ENCODE data around the gene EDIL3. TPM values are rescaled to one million over a fixed set of nuclear protein-coding genes. Genes with fewer than 3 reads are reported as not detected.

Gene EDIL3
- total and polyA plus RNA-seq, 2 of the 13 experiments (the other 11 are each of a cell fraction or from before 2014, with no cell fraction given) = 0.01 TPM; not detected in 1

- no peak for ATAC-seq
- TF ChIP-seq ZNF879 (CRISPR knock-in tag; IDR thresholded peaks at IDR 0.05) (no peak), ZNF839 (CRISPR knock-in tag; IDR thresholded peaks at IDR 0.05; ENCODE audit: borderline replicate concordance) (no peak)
- Histone ChIP-seq H3K4me3 (replicated peaks in 1 of 3; ENCODE audit: insufficient read depth in 1 of 3, low read depth in 2 of 3, low read length in 3 of 3) (no peak overlapping the region), H3K4me1 (ENCODE audit: insufficient read depth, low read length) (no peaks in the 10 kb centered on the region), H3K27ac (ENCODE audit: extremely low read length, insufficient read depth, low read length) (no peak overlapping the region), H3K4me2 (ENCODE audit: low read depth, low read length) (no peak overlapping the region), H2AFZ (ENCODE audit: low read length) (no peak overlapping the region), H3K9me3 (ENCODE audit: low read length) (no peaks in the 10 kb centered on the region), H3K36me3 (replicated peaks in 1 of 2; ENCODE audit: control insufficient read depth in 1 of 2, insufficient read depth in 2 of 2, low read length in 2 of 2) (no peaks in the 10 kb centered on the region), H4K20me1 (ENCODE audit: insufficient read depth, low read length) (no peaks in the 10 kb centered on the region), H3K9ac (ENCODE audit: insufficient read depth, low read depth, low read length) (no peak overlapping the region), H3K79me2 (ENCODE audit: insufficient read depth, low read length) (no peaks in the 10 kb centered on the region), H3K27me3 (ENCODE audit: control insufficient read depth in 1 of 2, insufficient read depth in 2 of 2, low read length in 2 of 2) (no peaks in the 10 kb centered on the region)
- WGBS (ENCODE audit: low lambda C conversion rate) = 17% methylated on average over 3 of the region's 3 CpGs
- ChIA-PET CTCF (ENCODE audit: low intra/inter-chr PET ratio, low total read pairs) (no interaction called here), POLR2A (no interaction called here)
- intact Hi-C loops (cut with micrococcal nuclease; ENCODE audit: unreplicated experiment) (no loop called here), in situ Hi-C loops (cut with HindIII; ENCODE audit: extremely low pct_ligation_motif_present, low pct_unique_long_range_greater_than_20kb) (no loop called here)
- no peak for FAIRE-seq
- BruUV-seq (replicated peaks) = no TSS peak
- DNase-seq (ENCODE audit: low spot score) = no peak
These were observed 368.6 kb downstream of the EDIL3 start for GRCh38 chr5:84016085-84016484.

GRCh38 chr5:84014966-84015365, 369.7 kb downstream of the EDIL3 start:
- Histone ChIP-seq H3K27ac (ENCODE audit: extremely low read length, insufficient read depth, low read length) (no peak overlapping the region), H3K9me3 (ENCODE audit: low read length) (no peaks in the 10 kb centered on the region), H3K4me1 (ENCODE audit: insufficient read depth, low read length) (no peaks in the 10 kb centered on the region), H3K9ac (ENCODE audit: insufficient read depth, low read depth, low read length) (no peak overlapping the region), H3K4me2 (ENCODE audit: low read depth, low read length) (no peak overlapping the region), H2AFZ (ENCODE audit: low read length) (no peak overlapping the region), H3K27me3 (ENCODE audit: control insufficient read depth in 1 of 2, insufficient read depth in 2 of 2, low read length in 2 of 2) (no peaks in the 10 kb centered on the region), H3K36me3 (replicated peaks in 1 of 2; ENCODE audit: control insufficient read depth in 1 of 2, insufficient read depth in 2 of 2, low read length in 2 of 2) (no peaks in the 10 kb centered on the region), H3K4me3 (replicated peaks in 1 of 3; ENCODE audit: insufficient read depth in 1 of 3, low read depth in 2 of 3, low read length in 3 of 3) (no peak overlapping the region), H3K79me2 (ENCODE audit: insufficient read depth, low read length) (no peaks in the 10 kb centered on the region), H4K20me1 (ENCODE audit: insufficient read depth, low read length) (no peaks in the 10 kb centered on the region)
- DNase-seq (ENCODE audit: low spot score) (no peak), ATAC-seq (no peak), FAIRE-seq (no peak)
- no TSS peak for BruUV-seq (replicated peaks)
- ChIA-PET POLR2A (no interaction called here), CTCF (ENCODE audit: low intra/inter-chr PET ratio, low total read pairs) (no interaction called here)
- intact Hi-C loops (cut with micrococcal nuclease; ENCODE audit: unreplicated experiment) = no loop called here
- in situ Hi-C loops (cut with HindIII; ENCODE audit: extremely low pct_ligation_motif_present, low pct_unique_long_range_greater_than_20kb) = no loop called here
- TF ChIP-seq CTCF (CRISPR knock-in tag; IDR thresholded peaks at IDR 0.05) (no peak), REST (IDR thresholded peaks at IDR 0.05; ENCODE audit: borderline replicate concordance in 1 of 2, low read depth in 1 of 2, low read length in 2 of 2) (no peak), PCBP1 (IDR thresholded peaks at IDR 0.05; ENCODE audit: borderline replicate concordance, low read depth, low read length) (no peak), SMAD3 (CRISPR knock-in tag; IDR thresholded peaks at IDR 0.05) (no peak), FUBP1 (CRISPR knock-in tag; IDR thresholded peaks at IDR 0.05; ENCODE audit: borderline replicate concordance) (no peak), ZMAT3 (CRISPR knock-in tag; conservative IDR thresholded peaks at IDR 0.05) (no peak), NFRKB (IDR thresholded peaks at IDR 0.05) (no peak), ZFP36L2 (CRISPR knock-in tag; IDR thresholded peaks at IDR 0.05) (no peak), ZBTB14 (CRISPR knock-in tag; IDR thresholded peaks at IDR 0.05) (no peak)

Measured in HepG2 (cell line).